OCI-LY1 (cell line): Measurements from ENCODE around the gene C11orf65.

Experiments
- EZH2 ChIP-seq: fragments of 200-600 bp; sonication (generic), shearing (Covaris generic); IDR thresholded peaks from 2 replicates; pipeline ENCODE4 v1.8.0; 2017; ENCODE audit warnings: borderline replicate concordance, mixed run types, mild to moderate bottlenecking, antibody characterized with exemption, low read length, moderate library complexity, mixed read lengths
- TF ChIP-seq, protein P1 (sequence below): fragments of 200-600 bp; sonication (generic), shearing (Covaris generic); IDR thresholded peaks from 2 replicates; pipeline ENCODE4 v1.5.1; 2017; ENCODE audit warnings: mild to moderate bottlenecking, antibody characterized with exemption, low read length, moderate library complexity, mixed read lengths

DNA sequence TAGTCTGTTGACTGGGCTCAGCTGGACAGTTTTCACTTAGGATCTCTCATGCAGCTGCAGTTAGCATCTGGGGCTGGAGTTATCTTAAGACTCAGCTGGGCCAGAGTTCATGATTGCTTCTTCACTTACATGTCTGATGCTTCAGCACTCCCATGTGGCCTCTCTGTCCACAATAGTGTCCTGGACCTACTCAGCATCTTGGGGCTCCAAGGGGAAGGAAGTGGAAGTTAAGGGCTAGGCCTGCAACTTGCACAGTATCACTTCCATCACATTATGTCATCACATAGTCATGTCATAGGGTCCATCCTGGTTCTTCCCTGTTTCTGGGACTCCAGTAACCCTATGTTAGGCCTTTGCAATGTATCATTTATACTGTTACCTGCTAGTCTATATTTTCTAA lies 115.9 kb downstream of the C11orf65 start:
- TF ChIP-seq EZH2, result no peak
- TF ChIP-seq, protein P1, sequence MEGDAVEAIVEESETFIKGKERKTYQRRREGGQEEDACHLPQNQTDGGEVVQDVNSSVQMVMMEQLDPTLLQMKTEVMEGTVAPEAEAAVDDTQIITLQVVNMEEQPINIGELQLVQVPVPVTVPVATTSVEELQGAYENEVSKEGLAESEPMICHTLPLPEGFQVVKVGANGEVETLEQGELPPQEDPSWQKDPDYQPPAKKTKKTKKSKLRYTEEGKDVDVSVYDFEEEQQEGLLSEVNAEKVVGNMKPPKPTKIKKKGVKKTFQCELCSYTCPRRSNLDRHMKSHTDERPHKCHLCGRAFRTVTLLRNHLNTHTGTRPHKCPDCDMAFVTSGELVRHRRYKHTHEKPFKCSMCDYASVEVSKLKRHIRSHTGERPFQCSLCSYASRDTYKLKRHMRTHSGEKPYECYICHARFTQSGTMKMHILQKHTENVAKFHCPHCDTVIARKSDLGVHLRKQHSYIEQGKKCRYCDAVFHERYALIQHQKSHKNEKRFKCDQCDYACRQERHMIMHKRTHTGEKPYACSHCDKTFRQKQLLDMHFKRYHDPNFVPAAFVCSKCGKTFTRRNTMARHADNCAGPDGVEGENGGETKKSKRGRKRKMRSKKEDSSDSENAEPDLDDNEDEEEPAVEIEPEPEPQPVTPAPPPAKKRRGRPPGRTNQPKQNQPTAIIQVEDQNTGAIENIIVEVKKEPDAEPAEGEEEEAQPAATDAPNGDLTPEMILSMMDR, result no peak
